A172 (cell line): Measurements from ENCODE around the gene CXCL12. TPM values are rescaled to one million over a fixed set of nuclear protein-coding genes. Genes with fewer than 3 reads are reported as not detected.

Source experiments
- DNase-seq: peaks from one replicate; pipeline ENCODE4 v3.0.0-alpha.2; 2015; ENCODE audit warnings: low spot score
- total RNA-seq: library from RNA; depleted of rRNA; stranded (reverse); fragments of >200 nt; shearing (Covaris generic); gene quantifications from 2 replicates; pipeline ENCODE4 v1.2.3, GENCODE V29; 2014

Gene CXCL12
- total RNA-seq, 1 experiment from 2014 or later: not detected

- no peak for DNase-seq
These were observed 50.8 kb downstream of the CXCL12 start for GRCh38 chr10:44334091-44334490.

- DNase-seq: no peak
These were observed 51.4 kb downstream of the CXCL12 start for GRCh38 chr10:44333511-44333910.

- no peak for DNase-seq
These were observed 52.4 kb downstream of the CXCL12 start for GRCh38 chr10:44332465-44332864.

- DNase-seq: no peak
These were observed 54.5 kb downstream of the CXCL12 start for GRCh38 chr10:44330431-44330830.

- DNase-seq: no peak
These were observed 57.4 kb downstream of the CXCL12 start for GRCh38 chr10:44327461-44327860.
